SK-N-SH treated with all-trans-retinoic acid at 6 μM for 48 hours (cell line): ENCODE results near the gene INPP5J.

ENCODE experiments used
- ATAC-seq: fragments of 200-7000 bp; cut with Tn5 transposase; 3 replicates; pipeline ENCODE4 v1.9.1; 2020; ENCODE audit warnings: mild to moderate bottlenecking, moderate library complexity
- ARNTL ChIP-seq: fragments of 450-650 bp; formaldehyde crosslinking; IDR thresholded peaks from 2 replicates; pipeline ENCODE4 v1.5.0; 2020; ENCODE audit warnings: low read depth, mild to moderate bottlenecking, moderate library complexity, borderline replicate concordance
- BACH2 ChIP-seq: fragments of 250-450 bp; sonication (Bioruptor Pico); IDR thresholded peaks from 2 replicates; pipeline ENCODE4 v1.9.0; 2021; ENCODE audit warnings: mild to moderate bottlenecking, borderline replicate concordance
- CREB5 ChIP-seq: fragments of 250-450 bp; sonication (Bioruptor Pico); IDR thresholded peaks from 2 replicates; pipeline ENCODE4 v1.5.1; 2020; ENCODE audit warnings: low read depth, mild to moderate bottlenecking, moderate library complexity
- CSDC2 ChIP-seq: fragments of 250-450 bp; sonication (Bioruptor Pico); IDR thresholded peaks from 2 replicates; pipeline ENCODE4 v1.5.0; 2020; ENCODE audit warnings: mild to moderate bottlenecking, moderate library complexity
- ESRRG ChIP-seq: fragments of 250-450 bp; sonication (Bioruptor Pico); IDR thresholded peaks from 2 replicates; pipeline ENCODE4 v1.6.1; 2021; ENCODE audit warnings: mild to moderate bottlenecking
- ISL1 ChIP-seq: fragments of 250-450 bp; sonication (Bioruptor Pico); IDR thresholded peaks from 2 replicates; pipeline ENCODE4 v2.1.2; 2022; ENCODE audit warnings: mild to moderate bottlenecking, moderate library complexity
- OSR1 ChIP-seq: fragments of 250-450 bp; sonication (Bioruptor Pico); IDR thresholded peaks from 2 replicates; pipeline ENCODE4 v1.8.0; 2022; ENCODE audit warnings: moderate library complexity, mild to moderate bottlenecking, inconsistent platforms
- PATZ1 ChIP-seq: fragments of 250-450 bp; sonication (Bioruptor Pico); IDR thresholded peaks from 2 replicates; pipeline ENCODE4 v1.8.0; 2020; ENCODE audit warnings: mild to moderate bottlenecking, moderate library complexity, borderline replicate concordance
- PPARA ChIP-seq: fragments of 250-450 bp; sonication (Bioruptor Pico); IDR thresholded peaks from 2 replicates; pipeline ENCODE4 v1.5.0; 2020; ENCODE audit warnings: mild to moderate bottlenecking, borderline replicate concordance
- RARB ChIP-seq: fragments of 250-450 bp; sonication (Bioruptor Pico); IDR thresholded peaks from 2 replicates; pipeline ENCODE4 v1.8.0; 2021; ENCODE audit warnings: mild to moderate bottlenecking, moderate library complexity
- SNAI2 ChIP-seq: fragments of 250-450 bp; sonication (Bioruptor Pico); IDR thresholded peaks from 2 replicates; pipeline ENCODE4 v1.5.0; 2020; ENCODE audit warnings: mild to moderate bottlenecking, moderate library complexity
- ZC3H10 ChIP-seq: fragments of 250-450 bp; sonication (Bioruptor Pico); IDR thresholded peaks from 2 replicates; pipeline ENCODE4 v1.5.1; 2021; ENCODE audit warnings: mild to moderate bottlenecking, moderate library complexity
- ZFP3 ChIP-seq: fragments of 250-450 bp; sonication (Bioruptor Pico); IDR thresholded peaks from 2 replicates; pipeline ENCODE4 v1.5.0; 2020; ENCODE audit warnings: mild to moderate bottlenecking, moderate library complexity
- ZFP30 ChIP-seq: fragments of 450-650 bp; formaldehyde crosslinking; IDR thresholded peaks from 2 replicates; pipeline ENCODE4 v1.5.0; 2022; ENCODE audit warnings: mild to moderate bottlenecking, moderate library complexity
- ZNF565 ChIP-seq: fragments of 450-650 bp; formaldehyde crosslinking; conservative IDR thresholded peaks from 2 replicates; pipeline ENCODE4 v1.5.0; 2020; ENCODE audit warnings: low read depth, mild to moderate bottlenecking, moderate library complexity
- ZNF70 ChIP-seq: fragments of 450-650 bp; formaldehyde crosslinking; IDR thresholded peaks from 2 replicates; pipeline ENCODE4 v1.5.0; 2020; ENCODE audit warnings: mild to moderate bottlenecking, moderate library complexity
- ZNF8 ChIP-seq: fragments of 450-650 bp; formaldehyde crosslinking; IDR thresholded peaks from 2 replicates; pipeline ENCODE4 v1.5.0; 2020; ENCODE audit warnings: mild to moderate bottlenecking, moderate library complexity
- TF ChIP-seq, protein P1 (sequence below): fragments of 250-450 bp; sonication (Bioruptor Pico); IDR thresholded peaks from 2 replicates; pipeline ENCODE4 v1.5.0; 2020; ENCODE audit warnings: mild to moderate bottlenecking, moderate library complexity

The INPP5J gene

DNA sequence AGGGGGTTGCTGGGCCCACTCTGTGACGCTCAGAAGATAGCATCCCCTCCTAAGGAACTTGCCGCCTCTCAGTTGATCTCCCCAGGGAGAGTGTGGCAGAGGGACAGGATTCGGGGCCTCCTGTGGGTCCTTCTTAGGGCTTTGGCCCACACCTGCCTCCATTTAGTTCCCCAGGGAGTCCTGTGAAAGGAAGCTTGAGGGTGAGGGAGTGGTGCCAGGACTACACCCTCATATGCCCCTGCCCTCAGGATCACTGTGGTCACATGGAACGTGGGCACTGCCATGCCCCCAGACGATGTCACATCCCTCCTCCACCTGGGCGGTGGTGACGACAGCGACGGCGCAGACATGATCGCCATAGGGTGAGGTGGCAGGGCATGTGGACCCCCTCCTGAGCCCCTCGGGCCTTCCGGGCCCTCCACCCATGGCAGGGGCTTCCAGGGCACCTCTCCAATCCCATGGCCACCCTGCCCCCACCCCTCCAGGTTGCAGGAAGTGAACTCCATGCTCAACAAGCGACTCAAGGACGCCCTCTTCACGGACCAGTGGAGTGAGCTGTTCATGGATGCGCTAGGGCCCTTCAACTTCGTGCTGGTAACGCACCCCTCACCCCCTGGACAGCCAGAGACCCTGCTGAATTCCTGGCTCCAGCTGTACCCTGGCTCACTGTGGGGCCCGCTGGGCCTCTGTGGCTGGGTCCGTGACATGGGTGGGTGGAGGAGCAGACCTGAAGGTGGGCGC, 3.5 kb downstream of the INPP5J start:
- ATAC-seq: no peak
- no peak for TF ChIP-seq ESRRG (CRISPR knock-in tag)
- TF ChIP-seq RARB (CRISPR knock-in tag): no peak
- TF ChIP-seq SNAI2 (CRISPR knock-in tag): no peak
- no peak for TF ChIP-seq ZFP30 (CRISPR knock-in tag)
- no peak for TF ChIP-seq ZNF8 (CRISPR knock-in tag)

DNA sequence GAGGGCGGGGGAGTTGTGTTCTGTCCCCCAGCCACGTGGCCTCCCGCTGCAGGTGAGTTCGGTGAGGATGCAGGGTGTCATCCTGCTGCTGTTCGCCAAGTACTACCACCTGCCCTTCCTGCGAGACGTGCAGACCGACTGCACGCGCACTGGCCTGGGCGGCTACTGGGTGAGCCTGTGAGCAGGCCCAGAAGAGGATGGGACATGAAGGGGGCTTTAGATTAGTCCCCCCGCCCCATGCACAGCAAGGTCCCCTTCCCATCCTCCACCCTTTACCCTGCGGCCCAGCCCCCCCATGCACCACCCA, 4.1 kb downstream of the INPP5J start:
- TF ChIP-seq PATZ1 (CRISPR knock-in tag) (no peak), ISL1 (no peak), RARB (CRISPR knock-in tag) (no peak), OSR1 (no peak), ZNF565 (CRISPR knock-in tag) (no peak), BACH2 (no peak), ESRRG (CRISPR knock-in tag) (no peak), PPARA (CRISPR knock-in tag) (no peak), ZNF70 (CRISPR knock-in tag) (no peak), ARNTL (no peak)

GRCh38 chr22:31127181-31127772, 4.5 kb downstream of the INPP5J start:
- ATAC-seq: no peak
- TF ChIP-seq CREB5 (CRISPR knock-in tag) (no peak), RARB (CRISPR knock-in tag) (no peak)
- TF ChIP-seq, all 23 proteins: peak for 0

More for the DNA sequence above, 4.1 kb downstream of the INPP5J start:
- no peak for ATAC-seq

DNA sequence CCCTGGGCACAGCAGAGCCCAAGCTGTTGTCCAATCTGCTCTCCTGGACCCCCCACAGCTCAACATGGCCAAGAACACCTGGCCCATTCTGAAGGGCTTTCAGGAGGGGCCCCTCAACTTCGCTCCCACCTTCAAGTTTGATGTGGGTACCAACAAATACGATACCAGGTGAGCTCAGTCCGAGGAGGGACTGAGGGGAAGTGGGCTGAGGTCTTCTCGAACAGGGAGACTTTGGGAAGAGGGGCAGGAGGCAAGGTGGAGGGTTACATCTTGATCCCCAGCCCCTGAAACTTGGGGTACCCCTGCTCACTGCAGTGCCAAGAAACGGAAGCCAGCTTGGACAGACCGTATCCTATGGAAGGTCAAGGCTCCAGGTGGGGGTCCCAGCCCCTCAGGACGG, 5.4 kb downstream of the INPP5J start:
- no peak for TF ChIP-seq SNAI2 (CRISPR knock-in tag)
- no peak for ATAC-seq

- no peak for TF ChIP-seq ZC3H10 (CRISPR knock-in tag)
- TF ChIP-seq CSDC2: no peak
- no peak for TF ChIP-seq ZFP3 (CRISPR knock-in tag)
- no peak for TF ChIP-seq OSR1
- TF ChIP-seq ISL1: no peak
- no peak for TF ChIP-seq CREB5 (CRISPR knock-in tag)
- TF ChIP-seq RARB (CRISPR knock-in tag): no peak
- TF ChIP-seq, all 23 proteins: peak for 0
- no peak for ATAC-seq
These were observed 8.1 kb downstream of the INPP5J start for GRCh38 chr22:31130873-31131272.

DNA sequence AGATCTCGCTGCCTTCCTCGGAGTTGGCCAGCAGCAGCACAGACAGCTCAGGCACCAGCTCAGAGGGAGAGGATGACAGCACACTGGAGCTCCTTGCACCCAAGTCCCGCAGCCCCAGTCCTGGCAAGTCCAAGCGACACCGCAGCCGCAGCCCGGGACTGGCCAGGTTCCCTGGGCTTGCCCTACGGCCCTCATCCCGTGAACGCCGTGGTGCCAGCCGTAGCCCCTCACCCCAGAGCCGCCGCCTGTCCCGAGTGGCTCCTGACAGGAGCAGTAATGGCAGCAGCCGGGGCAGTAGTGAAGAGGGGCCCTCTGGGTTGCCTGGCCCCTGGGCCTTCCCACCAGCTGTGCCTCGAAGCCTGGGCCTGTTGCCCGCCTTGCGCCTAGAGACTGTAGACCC, 11.1 kb downstream of the INPP5J start:
- no peak for ATAC-seq
- no peak for TF ChIP-seq CREB5 (CRISPR knock-in tag)
- no peak for TF ChIP-seq ESRRG (CRISPR knock-in tag)
- TF ChIP-seq, protein P1, sequence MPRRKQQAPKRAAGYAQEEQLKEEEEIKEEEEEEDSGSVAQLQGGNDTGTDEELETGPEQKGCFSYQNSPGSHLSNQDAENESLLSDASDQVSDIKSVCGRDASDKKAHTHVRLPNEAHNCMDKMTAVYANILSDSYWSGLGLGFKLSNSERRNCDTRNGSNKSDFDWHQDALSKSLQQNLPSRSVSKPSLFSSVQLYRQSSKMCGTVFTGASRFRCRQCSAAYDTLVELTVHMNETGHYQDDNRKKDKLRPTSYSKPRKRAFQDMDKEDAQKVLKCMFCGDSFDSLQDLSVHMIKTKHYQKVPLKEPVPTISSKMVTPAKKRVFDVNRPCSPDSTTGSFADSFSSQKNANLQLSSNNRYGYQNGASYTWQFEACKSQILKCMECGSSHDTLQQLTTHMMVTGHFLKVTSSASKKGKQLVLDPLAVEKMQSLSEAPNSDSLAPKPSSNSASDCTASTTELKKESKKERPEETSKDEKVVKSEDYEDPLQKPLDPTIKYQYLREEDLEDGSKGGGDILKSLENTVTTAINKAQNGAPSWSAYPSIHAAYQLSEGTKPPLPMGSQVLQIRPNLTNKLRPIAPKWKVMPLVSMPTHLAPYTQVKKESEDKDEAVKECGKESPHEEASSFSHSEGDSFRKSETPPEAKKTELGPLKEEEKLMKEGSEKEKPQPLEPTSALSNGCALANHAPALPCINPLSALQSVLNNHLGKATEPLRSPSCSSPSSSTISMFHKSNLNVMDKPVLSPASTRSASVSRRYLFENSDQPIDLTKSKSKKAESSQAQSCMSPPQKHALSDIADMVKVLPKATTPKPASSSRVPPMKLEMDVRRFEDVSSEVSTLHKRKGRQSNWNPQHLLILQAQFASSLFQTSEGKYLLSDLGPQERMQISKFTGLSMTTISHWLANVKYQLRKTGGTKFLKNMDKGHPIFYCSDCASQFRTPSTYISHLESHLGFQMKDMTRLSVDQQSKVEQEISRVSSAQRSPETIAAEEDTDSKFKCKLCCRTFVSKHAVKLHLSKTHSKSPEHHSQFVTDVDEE (CRISPR knock-in tag): no peak
- TF ChIP-seq CSDC2: no peak
- no peak for TF ChIP-seq ISL1
- no peak for TF ChIP-seq ZC3H10 (CRISPR knock-in tag)
- no peak for TF ChIP-seq PATZ1 (CRISPR knock-in tag)
- TF ChIP-seq ARNTL: no peak
